Astrocyte (in vitro differentiated cells and primary cell): ENCODE measurements around the gene MTMR6.

Experiments
- EZH2 ChIP-seq: IDR thresholded peaks from 2 replicates; pipeline ENCODE4 v1.6.1; 2012; ENCODE audit warnings: mild to moderate bottlenecking, low read length, inconsistent platforms; ENCODE audit not compliant: insufficient read depth
- TF ChIP-seq, protein P1 (sequence below): IDR thresholded peaks from 2 replicates; pipeline ENCODE4 v1.5.1; 2011; ENCODE audit warnings: low read depth, mild to moderate bottlenecking, inconsistent platforms, low read length, moderate library complexity; ENCODE audit not compliant: insufficient read depth

DNA sequence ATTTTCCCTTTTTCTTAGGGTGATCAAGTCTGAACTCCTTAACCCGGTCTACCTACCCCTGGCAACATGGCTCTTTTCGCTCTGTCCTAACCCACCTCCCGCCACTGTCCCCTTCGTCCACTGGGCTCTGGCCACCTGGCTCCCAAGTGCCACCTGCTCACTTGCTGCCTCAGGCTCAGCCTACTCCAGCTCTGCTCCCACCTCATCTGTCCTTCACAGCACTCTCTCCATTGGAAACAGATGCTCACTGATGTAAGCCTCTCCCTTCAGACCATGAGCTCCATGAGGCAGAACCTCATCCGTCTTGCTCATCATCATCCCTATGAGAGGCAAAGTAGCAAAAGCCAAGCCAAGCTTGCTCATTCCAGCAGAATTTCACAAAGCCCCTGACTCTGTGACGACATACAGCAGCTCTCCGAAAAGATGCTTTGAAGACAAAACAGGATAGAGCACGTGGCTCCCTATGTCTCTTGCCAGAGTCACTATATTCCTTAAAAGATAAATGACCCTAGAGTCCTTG is 79.9 kb downstream of the MTMR6 start:
- TF ChIP-seq, protein P1, sequence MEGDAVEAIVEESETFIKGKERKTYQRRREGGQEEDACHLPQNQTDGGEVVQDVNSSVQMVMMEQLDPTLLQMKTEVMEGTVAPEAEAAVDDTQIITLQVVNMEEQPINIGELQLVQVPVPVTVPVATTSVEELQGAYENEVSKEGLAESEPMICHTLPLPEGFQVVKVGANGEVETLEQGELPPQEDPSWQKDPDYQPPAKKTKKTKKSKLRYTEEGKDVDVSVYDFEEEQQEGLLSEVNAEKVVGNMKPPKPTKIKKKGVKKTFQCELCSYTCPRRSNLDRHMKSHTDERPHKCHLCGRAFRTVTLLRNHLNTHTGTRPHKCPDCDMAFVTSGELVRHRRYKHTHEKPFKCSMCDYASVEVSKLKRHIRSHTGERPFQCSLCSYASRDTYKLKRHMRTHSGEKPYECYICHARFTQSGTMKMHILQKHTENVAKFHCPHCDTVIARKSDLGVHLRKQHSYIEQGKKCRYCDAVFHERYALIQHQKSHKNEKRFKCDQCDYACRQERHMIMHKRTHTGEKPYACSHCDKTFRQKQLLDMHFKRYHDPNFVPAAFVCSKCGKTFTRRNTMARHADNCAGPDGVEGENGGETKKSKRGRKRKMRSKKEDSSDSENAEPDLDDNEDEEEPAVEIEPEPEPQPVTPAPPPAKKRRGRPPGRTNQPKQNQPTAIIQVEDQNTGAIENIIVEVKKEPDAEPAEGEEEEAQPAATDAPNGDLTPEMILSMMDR = no peak
- TF ChIP-seq EZH2 = no peak
